A549 (cell line): ENCODE results near the gene PREX1. TPM values are rescaled to one million over a fixed set of nuclear protein-coding genes. Genes with fewer than 3 reads are reported as not detected.

Experiments
- ATAC-seq, 2 experiments: fragments of 200-7000 bp in 1 of 2; fragments of >200 bp in 1 of 2; cut with Nextera tagmentation in 1 of 2; cut with Tn5 transposase in 1 of 2; 3 replicates each; pipeline versions ENCODE4 v1.8.0 to v1.9.1; 2018 to 2020; ENCODE audit warnings: mild to moderate bottlenecking in 1 of 2, moderate library complexity in 1 of 2
- CTCF ChIA-PET: fragments of 300-600 bp; sonication (Branson Sonifier 250); formaldehyde crosslinking; extraction: SDS; loops from one replicate; lab custom pipeline; 2021; ENCODE audit warnings: antibody characterized with exemption, inconsistent platforms; lab: Yijun Ruan, JAX
- POLR2A ChIA-PET: fragments of 350-600 bp; formaldehyde crosslinking; extraction: SDS; loops from one replicate; lab custom pipeline; 2021; ENCODE audit warnings: antibody characterized with exemption, inconsistent platforms; lab: Yijun Ruan, JAX
- DNase-seq, 2 experiments: peaks; one replicate each; pipeline versions ENCODE4 v3.0.0 to v3.0.0-alpha.2; 2011 to 2016; ENCODE audit warnings: low read depth in 1 of 2, low spot score in 1 of 2
- FAIRE-seq: peaks from 2 replicates; lab custom pipeline; 2011; peaks lifted over from hg19 to GRCh38; lab: Jason Lieb, UNC
- H3K27ac ChIP-seq, 2 experiments: fragments of >200 bp; sonication (Bioruptor Twin); formaldehyde crosslinking; 3 replicates each; pipeline ENCODE4 v1.5.1; 2016 to 2017
- H3K4me1 ChIP-seq: fragments of >200 bp; sonication (Bioruptor Twin); formaldehyde crosslinking; 3 replicates; pipeline ENCODE4 v1.6.1; 2016
- H3K4me2 ChIP-seq: fragments of >200 bp; sonication (Bioruptor Twin); formaldehyde crosslinking; 3 replicates; pipeline ENCODE4 v1.6.1; 2016
- H3K4me3 ChIP-seq: fragments of >200 bp; sonication (Bioruptor Twin); formaldehyde crosslinking; 3 replicates; pipeline ENCODE4 v1.5.1; 2016
- H3K9me3 ChIP-seq: fragments of >200 bp; sonication (Bioruptor Twin); formaldehyde crosslinking; 3 replicates; pipeline ENCODE4 v1.6.1; 2016
- BCL3 ChIP-seq: fragments of >200 bp; sonication (Bioruptor Twin); formaldehyde crosslinking; IDR thresholded peaks from 3 replicates; pipeline ENCODE4 v1.6.1; 2016
- CBX8 ChIP-seq: fragments of 200-600 bp; sonication (generic); IDR thresholded peaks from 2 replicates; pipeline ENCODE4 v1.6.1; 2016
- CHD4 ChIP-seq: fragments of 200-600 bp; sonication (generic); IDR thresholded peaks from 2 replicates; pipeline ENCODE4 v1.6.1; 2016; ENCODE audit warnings: antibody characterized with exemption, mild to moderate bottlenecking, borderline replicate concordance
- CTCF ChIP-seq: fragments of >200 bp; sonication (Bioruptor Twin); formaldehyde crosslinking; IDR thresholded peaks from 3 replicates; pipeline ENCODE4 v1.5.1; 2016
- EP300 ChIP-seq, 2 experiments: fragments of >200 bp; sonication (Bioruptor Twin); formaldehyde crosslinking; IDR thresholded peaks; 2 replicates in 1 of 2; 3 replicates in 1 of 2; pipeline ENCODE4 v1.6.1; 2016 to 2017
- HES2 ChIP-seq: fragments of >200 bp; sonication (Bioruptor Twin); formaldehyde crosslinking; IDR thresholded peaks from 2 replicates; pipeline ENCODE4 v1.6.1; 2016
- PBX3 ChIP-seq: IDR thresholded peaks from 2 replicates; pipeline ENCODE4 v1.6.1; 2012
- PHF8 ChIP-seq: fragments of 200-600 bp; sonication (generic); IDR thresholded peaks from 2 replicates; pipeline ENCODE4 v1.6.1; 2016; ENCODE audit warnings: low read depth, mild to moderate bottlenecking, antibody characterized with exemption, moderate library complexity, borderline replicate concordance
- RAD21 ChIP-seq, 2 experiments: fragments of >200 bp in 1 of 2; sonication (Bioruptor Twin) in 1 of 2; formaldehyde crosslinking in 1 of 2; IDR thresholded peaks in 1 of 2; conservative IDR thresholded peaks in 1 of 2; 2 replicates in 1 of 2; 3 replicates in 1 of 2; pipeline ENCODE4 v1.6.1; 2012 to 2018; ENCODE audit warnings: inconsistent platforms in 1 of 2
- RARB ChIP-seq: fragments of 250-450 bp; sonication (Bioruptor Pico); IDR thresholded peaks from 2 replicates; pipeline ENCODE4 v1.8.0; 2021; ENCODE audit warnings: mild to moderate bottlenecking, moderate library complexity
- REST ChIP-seq: fragments of 200-600 bp; sonication (generic); IDR thresholded peaks from 2 replicates; pipeline ENCODE4 v1.6.1; 2016; ENCODE audit warnings: antibody characterized with exemption, mild to moderate bottlenecking, moderate library complexity
- SMC3 ChIP-seq: fragments of >200 bp; sonication (Bioruptor Twin); formaldehyde crosslinking; IDR thresholded peaks from 3 replicates; pipeline ENCODE4 v1.6.1; 2018; ENCODE audit warnings: inconsistent platforms
- USF2 ChIP-seq: fragments of 450-650 bp; IDR thresholded peaks from 2 replicates; pipeline ENCODE4 v1.6.1; 2014; ENCODE audit warnings: antibody characterized with exemption
- WGBS: methylation state at CpG from one replicate; pipeline ENCODE4 v1.1.6; 2017; ENCODE audit errors: missing lambda C conversion rate; 5-methylcytosine and 5-hydroxymethylcytosine counted together
- polyA plus RNA-seq, 4 experiments: library from polyadenylated mRNA; depleted of rRNA in 3 of 4; stranded (reverse); fragments of >200 nt; fragmentation: RNase III in 1 of 4; extraction: RNeasy Plus Mini Kit Qiagen cat#74134 plus additional on column Dnase treatment in 1 of 4; gene quantifications; 2 replicates in 3 of 4; 3 replicates in 1 of 4; pipeline ENCODE4 v1.2.3, GENCODE V29; 2011 to 2017

PREX1 gene
- polyA plus RNA-seq, 2 of the 4 experiments (the other 2 are of a cell fraction) = 3.6 to 4.2 TPM

- ATAC-seq = no peak
- Histone ChIP-seq H3K4me3 (no peak overlapping the region), H3K4me2 (no peak overlapping the region), H3K27ac (no peak overlapping the region), H3K4me1 (no peaks in the 10 kb centered on the region), H3K9me3 (no peaks in the 10 kb centered on the region)
- ChIA-PET CTCF (interaction anchor here (0.7 to 6.3 kb wide), 7 partner anchors 15 to 972 kb away, joined by 3 to 32 read pairs (median 3); no protein-coding TSS in a partner anchor), POLR2A (interaction anchor here (0.6 kb wide), 1 partner anchor 371 kb away, joined by 3 read pairs; no protein-coding TSS in a partner anchor)
- no peak for DNase-seq
- TF ChIP-seq RARB (no peak), PBX3 (no peak)
- no peak for FAIRE-seq
- WGBS = 95% methylated on average over 4 of the region's 26 CpGs
Observed at GRCh38 chr20:48636301-48636700, 191.5 kb downstream of the PREX1 start.

GRCh38 chr20:48635791-48636267 is 192.0 kb downstream of the PREX1 start:
- Histone ChIP-seq H3K4me3 (no peak overlapping the region), H3K4me2 (no peak overlapping the region), H3K27ac (no peak overlapping the region), H3K4me1 (no peaks in the 10 kb centered on the region), H3K9me3 (no peaks in the 10 kb centered on the region)
- ATAC-seq (peak; percentile 80 to 95), DNase-seq (peak; percentile 54 to 73), FAIRE-seq (no peak)
- ChIA-PET POLR2A (no interaction called here), CTCF (interaction anchor here (0.6 to 6.3 kb wide), 11 partner anchors 11 to 1429 kb away, joined by 3 to 32 read pairs (median 4); no protein-coding TSS in a partner anchor)
- TF ChIP-seq HES2 = no peak
- TF ChIP-seq USF2 = no peak
- no peak for TF ChIP-seq EP300 (IDR thresholded peaks at IDR 0.05)
- peak; percentile 77 to 82 for TF ChIP-seq RAD21 (conservative IDR thresholded peaks at IDR 0.05 in 1 of 2, IDR thresholded peaks at IDR 0.05 in 1 of 2)
- TF ChIP-seq BCL3 = no peak
- peak; percentile 64 for TF ChIP-seq CTCF
- peak; percentile 48 for TF ChIP-seq SMC3
- no peak for TF ChIP-seq CHD4
- WGBS = 30% methylated on average over 5 of the region's 5 CpGs

GRCh38 chr20:48635361-48635760 is 192.4 kb downstream of the PREX1 start:
- POLR2A ChIA-PET = no interaction called here
- no peak for DNase-seq
- H3K4me3 ChIP-seq = no peak overlapping the region
- H3K9me3 ChIP-seq = no peaks in the 10 kb centered on the region
- H3K4me1 ChIP-seq = no peaks in the 10 kb centered on the region
- TF ChIP-seq PHF8 (no peak), REST (no peak), CBX8 (no peak)
- TF ChIP-seq, all 56 proteins: peak for 0
- Histone ChIP-seq H3K4me2 (no peak overlapping the region), H3K27ac (no peak overlapping the region)
- FAIRE-seq (no peak), ATAC-seq (no peak)
- WGBS = 84% methylated on average over 5 of the region's 5 CpGs
- CTCF ChIA-PET = interaction anchor here (0.5 to 6.3 kb wide), 10 partner anchors 10 to 1429 kb away, joined by 3 to 32 read pairs (median 5); no protein-coding TSS in a partner anchor
